Adrenal gland (tissue), 12 donors: ENCODE data around the gene PRDM16. TPM values are rescaled to one million over a fixed set of nuclear protein-coding genes. Genes with fewer than 3 reads are reported as not detected.
A peak's percentile ranks its signal among the peaks of the same experiment; 100 is the strongest.

ENCODE experiments used
- DNase-seq, 7 donors: peaks; one replicate each; pipeline ENCODE4 v3.0.0-alpha.2; 2019 to 2020
- H3K27ac ChIP-seq, 5 donors: fragments of 200-600 bp; sonication (generic) in 4 of 5; 1 replicate in 3 of 5; 2 replicates in 2 of 5; pipeline versions ENCODE4 v1.5.1 to v1.8.0; 2016 to 2020; ENCODE audit warnings: mild to moderate bottlenecking in 1 of 5
- H3K27me3 ChIP-seq: fragments of 200-600 bp; 2 replicates; pipeline ENCODE4 v1.8.0; 2021
- H3K36me3 ChIP-seq, 2 donors: fragments of 200-600 bp; replicated peaks in 1 of 2; 1 replicate in 1 of 2; 2 replicates in 1 of 2; pipeline versions ENCODE4 v1.5.1 to v1.8.0; 2018 to 2022
- H3K4me1 ChIP-seq, 2 donors: fragments of 200-600 bp; replicated peaks in 1 of 2; 1 replicate in 1 of 2; 2 replicates in 1 of 2; pipeline versions ENCODE4 v1.5.1 to v1.8.0; 2018 to 2021
- H3K4me3 ChIP-seq, 4 donors: fragments of 200-600 bp; sonication (generic) in 3 of 4; one replicate each; pipeline ENCODE4 v1.5.1; 2016 to 2018
- H3K9me3 ChIP-seq, 3 donors: fragments of 200-600 bp; sonication (generic) in 1 of 3; replicated peaks in 1 of 3; 1 replicate in 2 of 3; 2 replicates in 1 of 3; pipeline versions ENCODE4 v1.5.1 to v1.8.0; 2016 to 2021
- POLR2A ChIP-seq, 2 donors: fragments of 450-650 bp; IDR thresholded peaks; one replicate each; pipeline ENCODE4 v1.6.1; 2017; ENCODE audit warnings: antibody characterized with exemption in 2 of 2, mild to moderate bottlenecking in 2 of 2, moderate library complexity in 1 of 2
- WGBS, 4 donors: extraction: QIAGEN DNeasy Blood & Tissue Kit in 2 of 4; methylation state at CpG; one replicate each; pipeline versions ENCODE4 v1.1.5 to v1.1.7; 2013 to 2017; 5-methylcytosine and 5-hydroxymethylcytosine counted together
- intact Hi-C, 2 donors: fragments of 100-400 bp; cut with DNase I; formaldehyde crosslinking; loops; one replicate each; pipeline versions ENCODE4 v1.14.1 to v1.15.0; 2022 to 2023
- polyA plus RNA-seq, 3 donors: library from polyadenylated mRNA; stranded (reverse); fragments of 200-250 nt in 2 of 3; fragments of 350-450 nt in 1 of 3; fragmentation: Illumina TruSeq in 1 of 3; extraction: RNeasy Lipid Tissue Mini Kit (QIAGEN cat#74804) in 1 of 3; gene quantifications; one replicate each; pipeline ENCODE4 v1.2.3, GENCODE V29; 2013 to 2014
- total RNA-seq, 9 donors: library from RNA; depleted of rRNA in 4 of 9; stranded (reverse); fragments of >200 nt in 4 of 9; fragments of 120-200 nt in 1 of 9; fragmentation: NEBNext Ultra II Directional in 1 of 9; extraction: Animal tissue kit (Norgen Biotek cat#: 25700) in 1 of 9; gene quantifications; one replicate each; pipeline versions ENCODE4 v1.1.0 to v1.2.4, GENCODE V29; 2013 to 2023
- TF ChIP-seq, protein P1 (sequence below), 6 experiments: fragments of 450-650 bp in 4 of 6; fragments of 200-600 bp in 2 of 6; sonication (generic) in 1 of 6; IDR thresholded peaks; 1 replicate in 5 of 6; 2 replicates in 1 of 6; pipeline versions ENCODE4 v1.5.1 to v1.8.0; 2016 to 2021; ENCODE audit warnings: antibody characterized with exemption in 6 of 6, mild to moderate bottlenecking in 2 of 6, moderate library complexity in 1 of 6
- donor health status: healthy with polysubstance abuse.
- donor health status: Bipolar disorder and iron deficiency.
- donor health status: DM: yes; HTN: yes; CAD: no.
- donor health status: DM: no; HTN: no; CAD: no.
- donor health status: DM: no; HTN: no; CAD: no.
- donor health status: DM: yes; HTN: yes; CAD: no.

Gene PRDM16
- total and polyA plus RNA-seq, 12 donors: 0.04 to 2.8 (median 0.61) TPM; not detected in 1

DNA sequence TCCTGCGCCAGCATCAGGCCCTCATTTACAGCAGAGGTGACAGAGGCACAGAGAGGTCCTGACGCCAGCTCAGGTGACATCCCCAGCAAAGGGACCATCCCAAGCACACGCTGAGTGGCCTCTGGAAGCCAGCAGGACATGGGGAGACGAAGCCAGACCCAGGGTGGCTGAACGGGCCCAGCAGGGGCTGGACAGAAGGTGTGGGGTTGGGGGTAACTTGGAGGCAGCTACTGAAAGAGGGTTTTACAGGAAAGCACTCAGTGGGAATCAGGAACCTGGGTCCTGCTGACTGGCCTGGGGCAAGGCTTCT, 383.8 kb downstream of the PRDM16 start:
- no peak overlapping the region for H3K27ac ChIP-seq
- intact Hi-C loops: loop anchor here in 1 of 2 donors (5.0 kb wide), 1 partner anchor 34 kb away; no protein-coding TSS in a partner anchor
- WGBS, 4 donors: 25 to 45% (median 44%) methylated on average over 3 to 5 of the region's 5 CpGs
- peaks cover 27% of the 10 kb centered on the region for H3K27me3 ChIP-seq
- H3K4me1 ChIP-seq: peaks cover 6 to 10% of the 10 kb centered on the region in 2 donors
- no peak overlapping the region for H3K4me3 ChIP-seq
- H3K36me3 ChIP-seq: no peaks in the 10 kb centered on the region
- H3K9me3 ChIP-seq: no peaks in the 10 kb centered on the region
- TF ChIP-seq, protein P1, sequence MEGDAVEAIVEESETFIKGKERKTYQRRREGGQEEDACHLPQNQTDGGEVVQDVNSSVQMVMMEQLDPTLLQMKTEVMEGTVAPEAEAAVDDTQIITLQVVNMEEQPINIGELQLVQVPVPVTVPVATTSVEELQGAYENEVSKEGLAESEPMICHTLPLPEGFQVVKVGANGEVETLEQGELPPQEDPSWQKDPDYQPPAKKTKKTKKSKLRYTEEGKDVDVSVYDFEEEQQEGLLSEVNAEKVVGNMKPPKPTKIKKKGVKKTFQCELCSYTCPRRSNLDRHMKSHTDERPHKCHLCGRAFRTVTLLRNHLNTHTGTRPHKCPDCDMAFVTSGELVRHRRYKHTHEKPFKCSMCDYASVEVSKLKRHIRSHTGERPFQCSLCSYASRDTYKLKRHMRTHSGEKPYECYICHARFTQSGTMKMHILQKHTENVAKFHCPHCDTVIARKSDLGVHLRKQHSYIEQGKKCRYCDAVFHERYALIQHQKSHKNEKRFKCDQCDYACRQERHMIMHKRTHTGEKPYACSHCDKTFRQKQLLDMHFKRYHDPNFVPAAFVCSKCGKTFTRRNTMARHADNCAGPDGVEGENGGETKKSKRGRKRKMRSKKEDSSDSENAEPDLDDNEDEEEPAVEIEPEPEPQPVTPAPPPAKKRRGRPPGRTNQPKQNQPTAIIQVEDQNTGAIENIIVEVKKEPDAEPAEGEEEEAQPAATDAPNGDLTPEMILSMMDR (IDR thresholded peaks at IDR 0.05): no peak
- no peak for TF ChIP-seq POLR2A (IDR thresholded peaks at IDR 0.05)
- DNase-seq: no peak

DNA sequence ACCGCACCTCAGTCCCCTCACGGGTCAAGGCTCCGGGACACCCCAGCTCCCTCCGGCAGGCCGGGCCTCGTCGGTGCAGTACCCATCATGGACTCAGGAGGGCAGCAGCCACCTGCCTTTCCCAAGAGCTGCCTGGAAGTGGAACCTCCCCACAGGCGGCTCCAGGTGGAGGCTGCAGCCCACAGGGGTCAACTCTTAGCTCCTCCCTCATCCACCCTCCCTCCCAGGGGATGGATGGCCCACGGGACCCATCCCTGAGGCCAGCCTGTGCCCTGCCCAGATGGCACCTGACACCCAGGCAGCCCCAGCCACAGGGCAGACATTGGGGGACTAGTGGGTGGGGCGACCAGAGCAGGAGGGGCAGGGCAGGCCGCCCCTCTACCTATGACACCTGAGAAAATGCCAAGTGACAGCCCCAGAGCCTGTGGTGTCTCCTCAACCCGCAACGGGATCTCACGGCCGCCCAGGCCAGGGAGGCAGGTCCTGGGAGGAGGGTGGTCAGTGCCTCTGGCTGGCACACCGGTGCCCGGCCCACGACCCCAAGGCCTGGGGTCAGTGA, 384.3 kb downstream of the PRDM16 start:
- peak; percentile 46 to 84 (median 73) for DNase-seq

DNA sequence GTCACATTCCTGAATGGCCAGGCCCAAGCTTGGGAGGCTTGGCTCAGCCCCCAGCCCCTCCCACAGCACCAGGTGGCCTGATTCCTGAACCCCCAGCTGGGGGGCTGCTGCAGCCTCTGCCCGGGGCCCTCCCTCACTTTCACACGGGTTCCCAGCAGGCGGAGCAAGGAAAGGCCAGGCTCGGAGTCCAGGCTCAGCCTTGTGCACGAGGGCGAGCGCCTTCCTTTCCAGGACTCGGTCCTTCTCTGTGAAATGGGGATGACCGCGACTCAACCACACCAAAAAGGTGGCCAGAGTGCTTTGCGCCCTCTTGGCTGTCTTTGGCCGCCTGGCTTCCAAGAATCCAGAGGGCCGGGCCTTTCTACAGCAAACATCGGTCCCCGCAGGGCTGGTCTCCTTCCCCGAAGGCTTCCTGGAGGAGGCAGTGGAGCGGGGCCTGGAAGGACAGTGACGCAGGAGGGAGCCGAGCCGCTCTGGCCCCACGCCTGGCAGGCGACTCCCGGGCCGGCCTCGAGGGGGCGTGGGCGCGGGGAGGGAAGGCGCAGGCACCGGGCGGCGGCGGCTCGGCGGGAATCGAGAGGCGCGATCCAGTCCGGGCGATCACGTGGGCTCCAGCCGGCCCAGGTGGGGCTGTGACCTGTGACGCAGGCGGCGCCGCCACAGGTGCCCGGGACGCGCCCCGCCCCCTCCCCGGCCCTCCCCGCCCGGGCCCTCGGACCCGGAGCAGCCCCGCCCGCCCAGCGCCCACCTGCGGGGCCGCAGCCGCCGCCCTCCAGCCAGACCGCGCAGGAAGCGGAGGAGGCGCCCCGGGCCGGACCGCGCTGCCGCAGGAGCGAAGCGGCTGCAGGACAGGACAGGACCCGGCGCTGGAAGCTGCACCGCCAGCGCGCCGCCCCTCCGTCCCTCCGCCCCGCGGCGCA, 385.1 kb downstream of the PRDM16 start, which contains the start of gene ARHGEF16:
TSS of gene ARHGEF16 (plus strand) at position 775 of the 920 bp plus-strand sequence. CDS start 8,420 bp downstream, outside the sequence.
- Histone ChIP-seq H3K27me3 (peaks cover 27% of the 10 kb centered on the region), H3K9me3 (no peaks in the 10 kb centered on the region), H3K36me3 (no peaks in the 10 kb centered on the region), H3K4me3 (peak within 1 kb of the TSS in 1 of 4 donors; percentile 62), H3K4me1 (peaks cover 6 to 10% of the 10 kb centered on the region in 2 donors), H3K27ac (no peak within 1 kb of the TSS)
- 0 to 25% (median 4%) methylated on average over 6 to 84 of the region's 84 CpGs for WGBS, 4 donors
- TF ChIP-seq, protein P1 (IDR thresholded peaks at IDR 0.05): peak in 2 of 6 experiments; percentile 20 to 30
- no peak for TF ChIP-seq POLR2A (IDR thresholded peaks at IDR 0.05)
- intact Hi-C loops: loop anchor here in 1 of 2 donors (5.0 kb wide), 1 partner anchor 33 kb away; no protein-coding TSS in a partner anchor
- DNase-seq: peak in 6 of 7 donors; percentile 36 to 58 (median 40)

More for the DNA sequence above, 384.3 kb downstream of the PRDM16 start:
- H3K4me1 ChIP-seq: peaks cover 6 to 10% of the 10 kb centered on the region in 2 donors
- no peaks in the 10 kb centered on the region for H3K9me3 ChIP-seq
- H3K27ac ChIP-seq: no peak overlapping the region
- TF ChIP-seq, protein P1 (IDR thresholded peaks at IDR 0.05): peak; percentile 83 to 93 (median 89)
- no peak for TF ChIP-seq POLR2A (IDR thresholded peaks at IDR 0.05)
- peaks cover 27% of the 10 kb centered on the region for H3K27me3 ChIP-seq
- 0 to 37% (median 21%) methylated on average over 1 to 18 of the region's 18 CpGs for WGBS, 4 donors
- intact Hi-C loops: loop anchor here in 1 of 2 donors (5.0 kb wide), 1 partner anchor 34 kb away; no protein-coding TSS in a partner anchor
- no peak overlapping the region for H3K4me3 ChIP-seq
- no peaks in the 10 kb centered on the region for H3K36me3 ChIP-seq
